Keratinocyte (primary cell): ENCODE measurements around the gene GLOD5. TPM values are rescaled to one million over a fixed set of nuclear protein-coding genes. Genes with fewer than 3 reads are reported as not detected.

Experiments used
- DNase-seq: peaks from one replicate; pipeline ENCODE4 v3.0.0-alpha.2; 2011; ENCODE audit warnings: low read depth, missing footprints, low spot score
- FAIRE-seq: peaks from 2 replicates; lab custom pipeline; 2011; peaks lifted over from hg19 to GRCh38; lab: Jason Lieb, UNC
- H2AFZ ChIP-seq: 2 replicates; pipeline ENCODE4 v1.6.0; 2012; ENCODE audit warnings: low read length, control low read depth, inconsistent platforms; ENCODE audit not compliant: control insufficient read depth
- H3K27ac ChIP-seq: 2 replicates; pipeline ENCODE4 v1.5.1; 2011; ENCODE audit warnings: low read length; ENCODE audit not compliant: control insufficient read depth, insufficient read depth
- H3K27me3 ChIP-seq: 3 replicates; pipeline ENCODE4 v1.6.0; 2011; ENCODE audit warnings: low read length; ENCODE audit not compliant: control insufficient read depth, insufficient read depth; ENCODE audit errors: extremely low read depth
- H3K36me3 ChIP-seq, 2 experiments: 2 replicates in 1 of 2; 3 replicates in 1 of 2; pipeline ENCODE4 v1.5.1; 2011; ENCODE audit warnings: low read length in 2 of 2, mild to moderate bottlenecking in 1 of 2; ENCODE audit not compliant: control insufficient read depth in 2 of 2, insufficient read depth in 2 of 2; ENCODE audit errors: extremely low read depth in 1 of 2
- H3K4me1 ChIP-seq: 3 replicates; pipeline ENCODE4 v1.5.1; 2011; ENCODE audit warnings: low read length; ENCODE audit not compliant: control insufficient read depth, insufficient read depth; ENCODE audit errors: extremely low read depth
- H3K4me2 ChIP-seq: 3 replicates; pipeline ENCODE4 v1.6.0; 2011; ENCODE audit warnings: low read depth, low read length; ENCODE audit not compliant: control insufficient read depth, insufficient read depth; ENCODE audit errors: extremely low read depth
- H3K4me3 ChIP-seq, 3 experiments: fragments of 200-600 bp in 1 of 3; sonication (generic) in 1 of 3; 2 replicates in 2 of 3; 3 replicates in 1 of 3; pipeline ENCODE4 v1.5.1; 2011 to 2016; ENCODE audit warnings: low read length in 3 of 3, mild to moderate bottlenecking in 3 of 3, control low read depth in 2 of 3, inconsistent platforms in 1 of 3, low read depth in 1 of 3, mixed read lengths in 1 of 3, mixed run types in 1 of 3, moderate library complexity in 1 of 3; ENCODE audit not compliant: control insufficient read depth in 2 of 3, insufficient read depth in 2 of 3; ENCODE audit errors: extremely low read depth in 1 of 3
- H3K79me2 ChIP-seq: 2 replicates; pipeline ENCODE4 v1.6.0; 2012; ENCODE audit warnings: low read length; ENCODE audit not compliant: control insufficient read depth, insufficient read depth
- H3K9ac ChIP-seq: 3 replicates; pipeline ENCODE4 v1.6.0; 2011; ENCODE audit warnings: low read length; ENCODE audit not compliant: control insufficient read depth, insufficient read depth; ENCODE audit errors: extremely low read depth
- H3K9me1 ChIP-seq: 3 replicates; pipeline ENCODE4 v1.6.0; 2011; ENCODE audit warnings: low read length; ENCODE audit not compliant: control insufficient read depth, insufficient read depth; ENCODE audit errors: extremely low read depth
- H3K9me3 ChIP-seq: 2 replicates; pipeline ENCODE4 v1.5.1; 2012; ENCODE audit warnings: low read depth, low read length; ENCODE audit not compliant: control insufficient read depth
- H4K20me1 ChIP-seq: 3 replicates; pipeline ENCODE4 v1.6.0; 2011; ENCODE audit warnings: low read length; ENCODE audit not compliant: control insufficient read depth, insufficient read depth; ENCODE audit errors: extremely low read depth
- EZH2 ChIP-seq: IDR thresholded peaks from one replicate; pipeline ENCODE4 v1.6.1; 2012; ENCODE audit warnings: inconsistent platforms, mild to moderate bottlenecking, low read length, moderate library complexity
- dilution Hi-C: fragments of 300-500 bp; cut with MboI; formaldehyde crosslinking; loops from one replicate; pipeline ENCODE4 v1.7.0; 2020; ENCODE audit warnings: low sequenced_read_pairs; ENCODE audit not compliant: extremely low pct_ligation_motif_present
- polyA plus RNA-seq, 5 experiments: library from polyadenylated mRNA; depleted of rRNA in 3 of 5; stranded (reverse) in 3 of 5; stranded (forward) in 1 of 5; unstranded in 1 of 5; fragments of >200 nt; gene quantifications; 1 replicate in 1 of 5; 2 replicates in 3 of 5; 3 replicates in 1 of 5; pipeline versions ENCODE4 v1.2.1 to v1.2.3, GENCODE V29; 2011 to 2012; ENCODE audit warnings: missing spikeins in 2 of 5, low read depth in 1 of 5, low replicate concordance in 1 of 5
- TF ChIP-seq, protein P1 (sequence below), 3 experiments: IDR thresholded peaks in 1 of 3; conservative IDR thresholded peaks in 1 of 3; optimal IDR thresholded peaks in 1 of 3; 2 replicates in 2 of 3; 3 replicates in 1 of 3; pipeline versions ENCODE3 to v1.5.1; 2011; ENCODE audit warnings: low read length in 3 of 3, mild to moderate bottlenecking in 3 of 3, moderate library complexity in 2 of 3, control low read depth in 1 of 3, inconsistent platforms in 1 of 3; ENCODE audit not compliant: insufficient read depth in 2 of 3; ENCODE audit errors: extremely low read depth in 1 of 3

GLOD5 gene
- polyA plus RNA-seq, 1 donor (not counting 4 experiments of a cell fraction or from before 2014, with no cell fraction given), result not detected

DNA sequence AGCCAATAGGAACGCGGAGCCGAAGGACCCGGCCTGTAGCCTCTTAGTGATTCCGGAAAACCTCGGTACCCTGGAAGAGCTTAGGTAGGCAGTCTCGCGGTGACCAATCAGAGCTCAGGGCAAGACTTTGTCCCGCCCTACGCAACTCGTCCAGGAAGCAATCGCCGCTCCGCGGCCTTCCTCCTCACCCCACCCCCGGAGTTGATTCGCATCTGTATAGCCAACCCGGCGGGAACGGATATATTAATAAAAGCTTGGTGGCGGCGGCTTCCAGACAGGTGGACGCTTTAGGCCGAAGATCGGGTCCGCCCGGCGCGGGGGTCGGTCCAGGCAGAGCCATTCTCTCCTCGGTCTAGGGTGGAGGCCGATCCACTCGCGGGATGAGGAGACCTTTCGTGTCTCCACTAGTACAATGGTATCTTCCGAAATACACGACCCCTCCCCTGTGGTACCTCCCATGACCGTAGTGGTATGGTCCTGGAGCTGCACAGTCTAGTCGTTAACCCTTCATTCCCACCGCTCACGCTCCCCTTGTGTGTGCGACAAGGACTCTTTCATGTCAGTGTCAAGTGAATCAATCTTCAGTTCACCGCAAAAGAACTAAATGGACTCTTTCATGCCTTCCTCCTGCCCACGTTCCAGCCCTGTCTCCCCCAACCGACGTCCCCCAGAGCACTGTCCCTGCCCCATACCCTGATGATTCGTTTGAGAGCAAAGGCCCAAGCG is 24.2 kb upstream of the GLOD5 start:
- Histone ChIP-seq H2AFZ (peak overlapping the region; percentile 43), H3K9ac (peak overlapping the region; percentile 82), H3K4me1 (no peaks in the 10 kb centered on the region), H4K20me1 (no peaks in the 10 kb centered on the region), H3K79me2 (no peaks in the 10 kb centered on the region), H3K27me3 (no peaks in the 10 kb centered on the region), H3K9me1 (no peaks in the 10 kb centered on the region), H3K4me2 (peak overlapping the region; percentile 71), H3K9me3 (no peaks in the 10 kb centered on the region), H3K27ac (peak overlapping the region; percentile 70), H3K4me3 (peak overlapping the region; percentile 52 to 83 (median 67)), H3K36me3 (no peaks in the 10 kb centered on the region)
- no peak for TF ChIP-seq EZH2
- TF ChIP-seq, protein P1, sequence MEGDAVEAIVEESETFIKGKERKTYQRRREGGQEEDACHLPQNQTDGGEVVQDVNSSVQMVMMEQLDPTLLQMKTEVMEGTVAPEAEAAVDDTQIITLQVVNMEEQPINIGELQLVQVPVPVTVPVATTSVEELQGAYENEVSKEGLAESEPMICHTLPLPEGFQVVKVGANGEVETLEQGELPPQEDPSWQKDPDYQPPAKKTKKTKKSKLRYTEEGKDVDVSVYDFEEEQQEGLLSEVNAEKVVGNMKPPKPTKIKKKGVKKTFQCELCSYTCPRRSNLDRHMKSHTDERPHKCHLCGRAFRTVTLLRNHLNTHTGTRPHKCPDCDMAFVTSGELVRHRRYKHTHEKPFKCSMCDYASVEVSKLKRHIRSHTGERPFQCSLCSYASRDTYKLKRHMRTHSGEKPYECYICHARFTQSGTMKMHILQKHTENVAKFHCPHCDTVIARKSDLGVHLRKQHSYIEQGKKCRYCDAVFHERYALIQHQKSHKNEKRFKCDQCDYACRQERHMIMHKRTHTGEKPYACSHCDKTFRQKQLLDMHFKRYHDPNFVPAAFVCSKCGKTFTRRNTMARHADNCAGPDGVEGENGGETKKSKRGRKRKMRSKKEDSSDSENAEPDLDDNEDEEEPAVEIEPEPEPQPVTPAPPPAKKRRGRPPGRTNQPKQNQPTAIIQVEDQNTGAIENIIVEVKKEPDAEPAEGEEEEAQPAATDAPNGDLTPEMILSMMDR (optimal IDR thresholded peaks at IDR 0.05 in 1 of 3, IDR thresholded peaks at IDR 0.05 in 1 of 3, conservative IDR thresholded peaks at IDR 0.05 in 1 of 3; ENCODE audit: extremely low read depth in 1 of 3, insufficient read depth in 2 of 3, low read length in 3 of 3), result no peak
- dilution Hi-C loops, result no loop called here
- peak; percentile 34 for FAIRE-seq
- DNase-seq, result peak; percentile 78

DNA sequence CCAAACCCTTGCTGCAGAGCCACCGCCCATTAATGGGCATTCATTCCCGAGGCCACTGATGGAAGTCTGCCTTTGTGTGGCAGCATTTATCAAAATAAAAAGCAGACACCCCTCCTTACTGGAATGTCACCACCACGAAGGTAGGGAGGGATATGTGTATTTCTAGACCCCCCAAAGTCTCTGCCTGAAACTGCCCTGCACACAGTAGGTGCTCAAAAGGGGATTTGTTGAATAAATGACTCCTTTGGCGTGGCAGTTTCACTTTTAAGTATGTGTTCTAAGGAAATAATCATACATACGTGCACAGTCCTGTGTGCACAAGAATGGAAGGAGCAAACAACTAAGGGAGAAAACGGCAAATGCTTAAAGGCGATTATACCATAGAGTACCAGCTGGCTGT is 23.6 kb upstream of the GLOD5 start:
- Histone ChIP-seq H3K4me2 (peak overlapping the region; percentile 71), H3K4me3 (peak overlapping the region; percentile 52 to 83 (median 67)), H3K9me1 (no peaks in the 10 kb centered on the region), H3K4me1 (no peaks in the 10 kb centered on the region), H3K36me3 (no peaks in the 10 kb centered on the region), H3K79me2 (no peaks in the 10 kb centered on the region), H3K27ac (no peak overlapping the region), H3K9me3 (no peaks in the 10 kb centered on the region), H3K9ac (peak overlapping the region; percentile 82), H2AFZ (peak overlapping the region; percentile 43), H4K20me1 (no peaks in the 10 kb centered on the region), H3K27me3 (no peaks in the 10 kb centered on the region)
- TF ChIP-seq, protein P1 (optimal IDR thresholded peaks at IDR 0.05 in 1 of 3, IDR thresholded peaks at IDR 0.05 in 1 of 3, conservative IDR thresholded peaks at IDR 0.05 in 1 of 3; ENCODE audit: extremely low read depth in 1 of 3, insufficient read depth in 2 of 3, low read length in 3 of 3), result no peak
- TF ChIP-seq EZH2, result no peak
- dilution Hi-C loops, result no loop called here
- no peak for FAIRE-seq
- DNase-seq, result no peak
